Inflammatory macrophage (primary cell): ENCODE measurements around the gene TEX261.
"Not testable (repeated sequence)": the region's sequence is repeated elsewhere in the genome, so short reads cannot be mapped to it uniquely, and the experiment has no call there.

ENCODE experiments used
- DNase-seq, 2 donors: peaks; one replicate each; pipeline ENCODE4 v3.0.0-alpha.2; 2020 to 2022

Gene TEX261

DNA sequence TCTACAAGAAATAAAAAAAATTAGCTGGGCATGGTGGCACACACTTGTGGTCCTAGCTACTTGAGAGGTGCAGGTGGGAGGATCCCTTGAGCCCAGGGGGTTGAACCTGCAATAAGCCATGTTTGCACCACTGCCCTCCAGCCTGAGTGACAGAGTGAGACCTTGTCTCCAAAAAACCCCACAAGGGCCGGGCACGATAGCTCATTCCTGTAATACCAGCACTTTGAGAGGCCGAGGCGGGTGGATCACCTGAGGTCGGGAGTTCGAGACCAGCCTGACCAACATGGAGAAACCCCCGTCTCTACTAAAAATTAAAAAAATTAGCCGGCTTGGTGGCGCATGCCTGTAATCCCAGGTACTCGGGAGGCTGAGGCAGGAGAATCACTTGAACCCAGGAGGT is 5.3 kb upstream of the TEX261 start:
- DNase-seq = not testable (repeated sequence)

GRCh38 chr2:70999362-70999761 is 4.7 kb upstream of the TEX261 start:
- DNase-seq = no peak

DNA sequence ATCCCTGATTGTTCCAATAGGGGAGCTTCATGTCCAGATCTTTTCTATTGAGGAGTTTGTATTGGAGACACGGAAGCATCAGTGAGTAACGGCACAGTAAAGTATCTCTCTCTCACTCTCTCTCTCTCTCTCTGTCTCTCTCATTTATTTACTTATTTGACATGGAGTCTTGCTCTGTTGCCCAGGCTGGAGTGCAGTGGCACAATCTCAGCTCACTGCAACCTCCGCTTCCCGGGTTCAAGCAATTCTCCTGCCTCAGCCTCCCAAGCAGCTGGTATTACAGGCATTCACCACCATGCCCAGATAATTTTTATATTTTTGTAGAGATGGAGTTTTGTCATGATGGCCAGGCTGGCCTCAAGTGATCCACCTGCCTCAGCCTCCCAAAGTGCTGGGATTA is 4.2 kb upstream of the TEX261 start:
- not testable (repeated sequence) for DNase-seq

- DNase-seq = peak; percentile 21 to 22
Measured at GRCh38 chr2:70995426-70995729, 705 bp upstream of the TEX261 start.

DNA sequence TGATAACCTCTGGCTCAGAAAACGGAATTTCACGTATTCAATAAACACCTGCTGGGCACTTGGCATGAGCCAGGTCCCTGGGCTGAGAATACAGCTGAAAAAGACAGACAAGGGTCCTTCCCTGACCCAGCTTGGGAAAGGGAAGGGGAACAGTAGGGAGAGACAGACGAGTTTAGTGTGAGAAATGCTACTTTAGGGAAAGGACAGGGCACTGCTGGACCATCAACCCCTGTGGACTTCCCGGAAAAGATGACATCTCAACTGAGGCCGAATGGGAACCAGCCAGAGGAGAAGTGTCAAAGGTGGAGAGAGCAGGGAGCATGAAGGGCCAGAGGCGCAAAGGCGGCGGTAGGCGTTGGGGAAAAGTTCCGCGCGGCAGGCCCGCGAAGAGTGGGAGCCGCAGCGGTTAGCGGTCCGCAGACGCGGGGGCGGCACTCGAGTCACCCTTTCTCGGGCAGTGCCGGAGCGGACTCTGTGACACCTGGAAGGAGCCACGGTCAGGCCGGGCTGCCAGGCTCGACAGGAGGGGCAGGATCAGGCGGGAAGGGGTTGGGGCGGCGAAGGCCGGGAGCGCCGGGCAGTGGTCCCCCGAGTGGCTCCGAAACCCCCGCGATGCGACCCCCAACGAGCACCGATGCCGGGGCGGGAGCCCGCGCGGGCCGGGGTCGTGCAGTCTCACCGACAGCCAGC is 519 bp downstream of the TEX261 start:
- DNase-seq = peak; percentile 46 to 73

- no peak for DNase-seq
Measured at GRCh38 chr2:70992945-70993853, 1.5 kb downstream of the TEX261 start.

DNA sequence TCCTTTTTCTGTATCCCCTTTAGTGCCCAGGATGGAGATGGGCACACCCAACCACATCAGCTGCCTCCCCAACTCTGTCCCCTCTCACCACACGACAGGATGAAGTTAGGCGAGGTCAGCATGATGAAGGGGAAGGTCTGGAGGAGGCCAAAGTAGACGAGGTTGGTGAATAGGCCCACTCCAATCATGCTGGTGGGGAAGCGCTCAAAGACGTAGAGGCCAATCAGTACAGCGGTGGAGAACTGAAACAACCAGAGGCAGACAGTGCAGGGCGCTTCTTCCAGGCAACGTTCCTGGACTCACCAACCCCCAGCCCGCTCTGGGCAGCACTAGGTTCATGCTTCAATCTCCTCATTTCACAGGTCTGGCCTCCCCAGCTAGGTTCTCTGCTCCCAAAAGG is 2.9 kb downstream of the TEX261 start:
- no peak for DNase-seq

- no peak for DNase-seq
Measured at GRCh38 chr2:70991142-70991541, 3.5 kb downstream of the TEX261 start.

DNA sequence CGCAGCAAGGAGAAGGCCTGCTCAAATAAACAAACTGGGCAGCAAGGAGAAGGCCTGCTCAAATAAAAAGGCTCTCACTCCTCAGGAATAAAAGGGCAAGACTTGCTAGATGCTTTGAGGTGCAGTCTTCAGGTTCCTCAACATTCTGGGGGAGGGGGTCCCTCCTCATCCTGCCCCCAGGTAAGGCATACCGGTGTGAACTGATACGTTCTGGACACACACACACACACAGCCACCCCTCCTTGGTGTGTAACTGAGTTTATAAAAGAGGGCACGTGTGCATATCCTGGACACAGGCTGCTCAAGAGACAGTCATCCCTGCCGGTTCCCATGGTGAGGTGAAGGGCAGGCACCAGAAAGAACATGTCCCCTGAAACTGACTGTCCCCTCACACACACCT is 4.5 kb downstream of the TEX261 start:
- DNase-seq = no peak

GRCh38 chr2:70988726-70989648 is 5.7 kb downstream of the TEX261 start:
- no peak for DNase-seq

DNA sequence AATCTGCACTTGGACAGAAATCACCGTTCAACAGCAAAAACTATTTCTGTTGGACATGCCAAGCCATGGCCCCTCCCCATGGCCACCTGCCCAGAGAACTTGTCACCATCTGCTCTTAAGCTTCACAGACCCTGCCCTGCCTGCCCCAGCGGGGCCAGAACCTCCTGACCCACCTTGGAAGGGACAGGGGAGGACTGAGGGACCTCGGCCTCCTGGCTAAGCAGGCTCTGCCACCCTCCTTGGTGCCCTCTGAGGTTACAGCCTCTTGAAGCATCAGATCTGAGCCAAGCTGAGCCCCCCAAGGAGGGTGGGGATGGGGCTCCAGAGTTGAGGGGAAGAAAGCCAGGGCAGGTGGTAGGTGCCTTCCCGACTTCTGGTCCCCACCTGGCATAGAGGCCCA is 6.5 kb downstream of the TEX261 start:
- DNase-seq = no peak

DNA sequence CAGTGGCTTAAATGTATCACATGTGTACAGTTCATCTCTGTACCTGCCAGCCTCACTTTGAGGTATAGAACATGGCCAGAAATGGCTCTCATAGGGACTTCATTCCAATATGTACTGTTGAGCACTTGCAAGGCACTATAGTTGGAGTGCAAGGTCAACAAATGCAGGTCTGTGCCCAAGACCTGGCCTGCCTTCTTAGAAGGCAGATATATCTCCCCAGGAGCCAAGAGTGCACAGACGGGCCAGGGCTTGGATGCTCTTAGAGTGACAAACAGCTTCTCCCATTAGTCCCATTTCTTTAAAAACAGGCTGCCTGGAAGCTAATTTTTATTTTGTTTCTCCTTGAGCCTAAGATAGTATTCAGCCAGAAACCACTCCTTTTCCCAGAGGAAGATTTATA is 7.3 kb downstream of the TEX261 start:
- DNase-seq = no peak

DNA sequence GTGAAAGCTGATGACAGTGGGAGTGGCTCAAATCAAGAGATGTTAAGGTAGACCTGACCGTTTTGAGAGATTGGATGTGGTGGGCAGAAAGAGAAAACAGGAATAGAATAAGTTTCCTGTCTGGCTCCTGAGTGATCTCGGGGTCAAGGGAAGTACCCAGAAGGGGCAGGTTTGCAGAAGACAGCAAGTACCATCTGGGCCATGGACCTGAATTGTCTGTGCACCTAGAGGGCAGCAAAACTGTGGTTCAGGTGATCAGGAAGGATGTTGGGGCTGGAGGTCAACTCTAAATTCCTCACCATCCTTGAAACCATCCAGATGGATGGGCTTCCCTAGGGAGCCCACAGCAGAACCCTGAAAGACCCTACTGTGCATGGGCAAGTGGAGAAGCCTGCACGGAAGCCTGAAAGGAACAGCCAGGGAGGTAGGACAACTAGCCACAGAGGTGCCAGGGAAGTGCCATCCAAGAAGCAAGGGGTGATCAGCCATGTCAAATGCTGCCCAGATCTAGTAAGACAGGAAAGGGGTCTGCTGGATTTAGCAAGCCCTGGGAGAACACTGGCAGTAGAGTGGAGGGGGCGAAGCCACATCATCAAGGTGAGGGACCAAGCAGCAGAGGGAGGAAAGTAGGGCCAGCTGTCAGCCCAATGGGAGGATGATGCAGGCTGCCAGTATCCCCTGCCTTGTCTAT is 8.0 kb downstream of the TEX261 start:
- DNase-seq = no peak

DNA sequence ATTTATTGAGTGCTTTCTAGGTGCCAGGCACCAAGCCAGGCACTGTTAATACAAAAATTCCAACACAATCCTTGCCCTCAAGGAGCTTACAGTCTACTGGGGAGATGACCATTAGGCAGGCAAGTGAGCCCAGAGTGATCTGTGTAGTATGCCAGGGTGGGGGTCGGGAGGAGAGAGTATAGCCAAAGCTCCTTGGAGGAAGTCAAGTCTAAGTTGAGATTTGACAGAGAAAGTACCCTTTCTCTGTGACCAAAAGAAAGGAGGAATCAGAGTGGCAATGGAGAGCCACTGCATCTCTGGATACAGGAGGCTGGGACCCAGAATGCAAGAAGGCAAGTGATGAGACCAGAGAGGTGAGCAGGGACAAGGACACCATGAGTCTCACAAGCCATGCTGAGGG is 8.7 kb downstream of the TEX261 start:
- DNase-seq = no peak

DNA sequence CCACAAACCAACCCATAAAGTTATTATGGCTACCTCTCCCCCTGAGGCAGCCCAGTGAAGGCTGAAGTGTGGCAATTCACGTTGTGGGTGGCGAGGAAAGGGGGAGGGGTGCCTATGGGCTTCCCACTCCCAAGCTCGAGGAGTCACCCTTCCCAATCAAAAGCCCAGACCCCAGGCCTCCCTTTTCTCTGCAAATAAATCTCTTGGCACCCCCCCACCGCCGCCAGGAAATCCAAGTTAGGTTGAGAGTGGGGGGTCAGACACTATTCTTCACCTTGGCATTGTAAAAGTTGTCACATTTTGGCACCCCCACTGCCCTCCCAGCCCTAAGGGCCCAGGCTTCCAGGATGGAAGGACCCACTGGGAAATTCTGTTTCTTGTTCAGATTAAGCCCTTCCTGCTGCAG is 9.4 kb downstream of the TEX261 start:
- no peak for DNase-seq

DNA sequence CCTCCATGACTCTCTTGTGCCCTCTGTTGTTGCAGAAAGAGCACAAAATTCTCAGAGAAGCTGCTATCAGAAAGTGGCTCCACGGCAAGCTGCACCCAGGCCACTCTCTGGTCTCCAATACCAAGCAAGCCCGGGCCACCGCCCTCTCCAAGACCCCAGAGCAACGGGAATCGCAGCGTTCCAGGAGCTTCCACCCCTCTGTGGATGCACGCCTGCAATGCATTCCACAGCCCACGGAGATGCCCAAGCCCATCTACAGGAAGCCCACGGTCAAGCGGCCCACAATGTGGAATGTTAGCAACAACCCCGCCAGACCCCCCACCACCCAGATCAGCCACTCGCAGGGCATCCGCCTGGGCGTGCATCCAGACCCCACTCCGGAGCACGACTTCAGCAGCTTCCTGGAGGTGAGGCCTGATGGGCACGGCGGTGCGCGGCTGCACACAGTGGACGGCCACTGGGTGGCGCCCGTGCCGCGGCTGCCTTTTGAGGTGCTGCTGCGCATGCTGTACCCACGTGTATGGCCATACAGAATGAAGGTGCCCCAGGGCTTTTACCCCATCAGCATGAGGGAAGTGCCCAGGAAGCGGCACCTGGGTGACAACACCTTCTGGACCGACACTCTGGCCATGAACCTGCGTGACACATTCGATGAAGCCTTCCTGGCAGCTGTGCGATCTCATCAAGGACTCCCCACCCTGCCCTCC is 9.9 kb downstream of the TEX261 start:
- DNase-seq = peak; percentile 59 to 65

- DNase-seq = no peak
Measured at GRCh38 chr2:70984228-70984575, 10.5 kb downstream of the TEX261 start.

DNA sequence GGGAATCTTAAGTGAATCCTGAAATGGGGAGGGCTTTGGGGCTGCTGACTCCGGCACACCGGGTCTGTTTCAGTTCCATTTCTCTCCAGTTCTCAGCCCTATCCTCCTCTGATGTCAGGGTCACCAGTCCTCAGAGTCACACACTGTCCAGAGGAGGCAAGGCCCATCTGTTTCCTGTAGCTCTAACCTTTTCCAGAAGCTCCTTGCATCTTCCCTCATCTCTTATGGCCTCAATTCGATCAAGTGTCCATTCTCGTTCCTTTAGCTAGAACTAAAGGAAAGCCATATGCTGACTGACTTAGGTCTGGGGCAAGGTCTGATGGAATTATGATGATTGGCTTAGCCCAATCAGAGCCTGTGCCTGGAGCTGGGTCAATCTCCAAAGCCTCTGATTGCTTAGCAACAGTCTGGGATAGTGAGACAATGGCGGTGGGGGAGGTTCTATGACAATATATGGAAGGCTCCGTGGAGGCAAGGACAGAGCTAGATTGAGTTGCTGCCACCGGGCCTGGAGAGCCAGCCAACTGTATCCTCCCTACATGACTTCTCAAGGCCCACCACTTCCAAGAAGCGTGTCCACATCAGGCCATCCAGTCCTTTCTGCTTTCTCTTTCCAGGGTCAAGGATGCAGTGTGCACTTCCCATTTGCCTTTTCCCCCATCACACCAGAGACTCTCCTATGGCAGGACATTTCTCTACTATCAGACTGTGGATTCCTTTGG is 11.0 kb downstream of the TEX261 start:
- DNase-seq = no peak

DNA sequence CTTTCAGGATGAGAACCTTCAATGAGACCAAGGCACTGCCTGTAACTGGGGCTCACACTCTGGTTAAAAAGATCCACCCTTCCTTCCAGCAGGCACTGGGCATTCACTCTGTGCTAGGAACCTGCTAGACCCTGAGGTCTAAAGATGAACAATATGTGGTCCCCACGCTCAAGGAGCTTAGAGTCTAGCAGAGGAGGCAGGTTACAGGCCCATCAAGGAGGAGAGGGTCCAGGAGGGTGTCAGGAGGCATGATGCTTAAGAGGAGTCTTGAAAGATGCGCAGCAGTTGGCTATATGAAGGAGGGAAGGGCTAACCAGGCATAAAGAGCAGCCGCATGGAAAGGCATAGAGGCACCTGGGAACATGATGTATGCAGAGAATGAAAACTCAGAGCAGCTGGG is 11.7 kb downstream of the TEX261 start:
- no peak for DNase-seq

- DNase-seq = no peak
Measured at GRCh38 chr2:70981866-70982810, 12.5 kb downstream of the TEX261 start.
